NOMO-1 (cell line): ENCODE results near the gene PCBP4.
A peak's percentile ranks its signal among the peaks of the same experiment; 100 is the strongest.

Experiments
- DNase-seq, 2 experiments: peaks; one replicate each; lab custom pipeline; 2025; ENCODE audit not compliant: unreplicated experiment in 2 of 2; lab: John Stamatoyannopoulos, UW

PCBP4 gene

DNA sequence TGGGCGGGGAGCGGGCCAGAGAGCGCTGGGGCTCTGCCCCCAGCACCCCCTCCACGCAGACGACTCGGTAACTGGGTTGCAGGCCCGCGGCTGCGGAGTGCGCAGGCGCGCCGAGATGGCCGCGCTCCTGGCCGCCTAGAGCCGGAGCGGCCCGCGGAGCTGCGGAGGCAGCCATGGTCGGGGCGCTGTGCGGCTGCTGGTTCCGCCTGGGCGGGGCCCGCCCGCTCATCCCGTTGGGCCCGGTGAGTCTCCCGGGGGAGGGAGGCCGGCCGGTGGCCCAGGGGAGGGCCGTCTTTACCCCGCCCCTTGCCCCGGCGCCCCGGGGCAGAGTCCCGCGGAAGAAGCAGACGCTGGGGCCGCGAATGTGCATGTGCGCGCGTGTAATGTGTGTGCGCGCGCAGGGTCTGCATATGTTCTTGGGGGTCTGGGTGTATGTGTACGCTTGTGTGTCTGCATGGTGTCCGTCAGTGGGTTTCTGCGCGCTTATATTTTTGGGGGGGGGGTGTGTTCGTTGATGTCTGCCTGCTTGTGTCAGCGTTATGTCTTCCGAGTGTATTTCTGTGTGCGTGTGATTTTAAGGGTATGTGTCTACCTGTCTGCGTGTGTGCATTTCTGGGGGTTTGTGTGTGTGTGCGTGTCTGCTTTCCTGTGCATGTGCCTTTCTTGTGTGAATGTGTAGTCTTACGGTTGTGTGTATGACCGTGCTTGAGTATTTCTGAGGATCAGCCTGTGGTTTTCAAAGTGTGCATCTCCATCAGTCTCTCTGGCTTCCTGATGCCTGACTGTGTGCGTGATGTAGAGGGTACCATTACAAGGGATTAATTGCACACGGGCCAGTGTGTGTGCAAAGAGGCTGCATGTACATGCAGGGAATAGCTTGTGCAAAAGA lies 8.0 kb upstream of the PCBP4 start, which contains the start of gene ABHD14A:
ABHD14A (plus strand) TSS at position 102 of the 889 bp plus-strand sequence; CDS start at position 174, 72 bp downstream.
- DNase-seq: peak; percentile 43 to 75

DNA sequence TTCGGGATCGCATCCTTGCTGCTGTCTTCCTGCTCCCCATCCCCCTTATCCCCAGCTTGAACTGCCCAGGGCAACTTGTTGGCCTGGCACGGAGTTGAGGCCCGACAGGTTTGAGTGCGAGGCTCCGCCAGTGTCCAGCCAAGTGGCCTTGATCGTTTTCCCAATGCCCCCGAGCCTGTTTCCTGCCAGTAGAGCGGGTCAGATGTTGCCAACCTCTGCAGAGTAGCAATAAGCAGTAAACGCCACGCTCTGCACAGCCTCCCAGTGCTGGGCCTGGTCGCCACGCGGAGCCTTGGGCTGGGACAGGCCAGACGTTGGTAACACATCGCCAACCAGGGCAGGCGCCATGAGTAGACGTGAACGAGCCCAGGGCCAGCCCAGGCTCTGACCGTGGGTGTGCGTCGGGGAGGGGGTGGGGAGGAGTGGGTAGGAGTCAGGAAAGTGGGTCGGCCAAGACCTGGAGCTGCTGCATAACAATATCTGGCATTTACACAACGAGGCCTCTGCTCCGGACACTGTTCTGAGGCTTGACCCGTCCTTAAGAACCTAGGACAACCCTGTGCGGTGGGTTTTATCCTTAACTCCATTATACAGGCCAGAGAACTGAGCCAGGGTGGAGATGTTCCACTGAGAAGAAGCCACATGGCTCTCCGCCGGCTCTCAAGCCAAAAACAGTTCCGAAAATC lies 7.2 kb upstream of the PCBP4 start:
- no peak for DNase-seq

DNA sequence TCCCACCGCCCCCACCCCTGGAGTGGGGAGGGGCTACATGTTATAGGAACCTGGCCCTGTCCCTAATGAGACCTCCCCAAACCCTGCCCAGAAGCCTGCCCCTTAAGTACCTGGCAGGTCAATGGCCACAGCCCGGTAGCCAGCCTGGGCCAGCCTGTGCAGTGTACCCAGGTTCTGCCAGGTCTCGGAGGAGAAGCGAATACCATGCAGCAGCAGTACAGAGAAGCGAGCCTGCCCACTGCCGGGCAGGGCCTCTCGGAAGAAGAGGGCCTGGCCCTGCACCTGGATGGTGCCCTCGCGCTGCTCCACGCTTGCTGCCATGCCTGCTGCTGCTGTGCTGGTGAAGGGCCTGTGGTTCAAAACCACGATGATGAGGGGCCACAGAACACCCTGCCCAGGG lies 4.1 kb upstream of the PCBP4 start:
- no peak for DNase-seq

GRCh38 chr3:51970606-51971300 lies 3.5 kb upstream of the PCBP4 start:
- DNase-seq: no peak

DNA sequence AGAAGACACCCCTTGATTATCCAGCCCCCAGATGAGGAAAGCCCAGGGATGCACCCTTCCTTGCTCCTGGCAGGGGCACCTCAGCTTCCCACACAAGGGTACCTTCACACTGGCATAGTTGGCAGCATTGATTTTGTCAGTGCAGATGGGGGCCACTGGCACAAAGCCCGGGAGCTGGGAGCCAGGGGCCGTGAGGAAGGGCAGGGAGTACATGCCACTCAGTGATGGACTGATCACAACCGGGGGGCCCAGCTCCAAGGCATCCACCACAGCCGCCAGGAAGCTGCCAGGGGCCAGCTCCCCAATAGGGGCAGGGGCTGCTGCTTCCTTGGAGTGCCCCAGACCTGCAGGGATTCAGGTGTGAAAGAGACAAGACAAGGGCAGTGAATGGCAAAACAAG lies 2.6 kb upstream of the PCBP4 start:
- DNase-seq: no peak

DNA sequence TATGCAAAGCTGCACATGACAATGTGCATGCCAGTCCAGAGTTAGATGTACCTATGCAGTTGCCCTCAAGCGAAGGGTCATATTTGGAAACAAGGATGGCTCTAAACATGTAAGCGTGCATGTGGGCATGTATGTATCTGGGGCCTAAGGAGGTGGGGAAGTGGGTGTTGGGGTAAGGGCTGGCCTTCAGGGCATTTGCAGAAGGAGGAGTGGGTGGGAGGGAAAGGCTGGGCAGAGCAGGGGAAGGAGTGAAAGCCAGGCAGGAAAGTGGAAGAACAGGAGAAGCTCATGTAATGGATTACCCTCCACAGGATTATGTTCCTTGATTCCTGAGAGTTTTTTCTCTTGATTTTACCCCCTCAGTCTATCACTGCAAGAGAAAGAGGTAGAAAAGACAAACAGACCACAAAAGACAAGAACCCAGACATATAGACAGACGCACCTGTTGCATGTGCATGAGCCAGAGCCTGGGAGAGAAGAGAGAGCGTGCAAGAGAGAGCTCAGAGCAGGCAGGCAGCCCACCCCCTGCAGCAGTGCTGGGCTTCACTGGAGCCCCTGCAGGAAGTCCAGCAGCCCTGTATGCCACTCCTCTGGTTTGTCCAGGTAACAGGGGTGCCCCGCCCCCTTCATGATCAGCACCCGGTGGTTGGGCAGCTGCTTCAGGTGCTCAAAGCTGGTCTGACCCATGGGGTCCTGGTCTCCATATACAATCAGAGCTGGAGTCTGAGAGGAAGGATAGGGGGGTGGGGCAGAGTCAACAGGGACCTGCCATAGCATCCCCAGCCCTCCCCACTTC lies 1.8 kb upstream of the PCBP4 start:
- no peak for DNase-seq

DNA sequence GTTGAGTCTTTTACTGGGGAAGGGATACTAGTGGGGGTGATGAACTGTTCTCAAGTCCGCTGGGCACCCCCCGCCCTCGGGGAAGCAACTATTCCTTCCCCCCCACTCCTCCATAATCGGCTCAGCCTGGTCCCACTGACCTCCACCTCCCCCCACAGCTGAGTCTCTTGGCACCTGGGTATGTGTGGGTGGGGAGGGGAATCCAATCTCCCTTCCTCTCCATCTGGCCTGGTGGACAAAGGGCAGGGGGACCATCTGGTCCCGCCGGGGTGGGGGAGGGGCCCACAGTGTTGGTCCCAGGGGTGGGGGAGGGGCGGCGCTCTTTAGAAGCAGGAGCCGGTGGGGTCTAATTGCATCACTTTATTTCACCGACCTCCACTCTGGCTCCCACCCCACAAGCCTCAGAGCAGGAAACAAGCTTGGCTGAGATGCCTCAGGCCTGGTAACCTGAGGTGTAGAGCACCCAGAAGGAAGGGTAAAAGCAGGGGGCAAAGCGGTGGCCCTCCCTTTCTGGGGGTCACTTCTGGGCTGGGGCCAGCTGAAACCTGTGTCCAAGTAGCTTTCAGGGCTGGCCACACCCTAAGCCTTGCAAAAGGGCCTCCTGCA lies 1.0 kb upstream of the PCBP4 start:
- DNase-seq: no peak

DNA sequence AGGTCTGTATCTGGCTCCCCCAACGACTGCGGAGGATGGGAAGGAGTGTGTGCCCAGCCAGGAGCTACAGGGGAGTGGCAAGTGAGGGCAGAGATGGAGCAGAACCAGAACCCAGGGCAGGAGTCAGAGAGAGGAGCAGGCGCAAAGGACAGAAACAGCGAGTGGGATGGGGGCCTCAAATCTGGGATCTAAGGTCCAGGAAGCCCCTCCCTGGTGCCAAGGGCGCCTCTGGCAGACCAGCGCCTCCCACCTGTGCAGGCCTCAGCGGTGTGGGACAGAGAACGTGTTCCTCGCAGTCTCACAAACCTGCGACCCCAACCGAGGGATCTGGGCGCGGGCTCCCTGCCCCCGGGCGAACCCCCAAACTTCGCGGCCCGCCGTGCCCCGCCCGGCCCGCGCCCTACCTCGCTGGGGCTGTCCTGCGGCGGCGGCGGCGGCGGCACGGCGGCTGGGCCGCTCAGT lies 301 bp downstream of the PCBP4 start:
- DNase-seq: no peak

GRCh38 chr3:51966486-51966885 lies 768 bp downstream of the PCBP4 start:
- DNase-seq: no peak

DNA sequence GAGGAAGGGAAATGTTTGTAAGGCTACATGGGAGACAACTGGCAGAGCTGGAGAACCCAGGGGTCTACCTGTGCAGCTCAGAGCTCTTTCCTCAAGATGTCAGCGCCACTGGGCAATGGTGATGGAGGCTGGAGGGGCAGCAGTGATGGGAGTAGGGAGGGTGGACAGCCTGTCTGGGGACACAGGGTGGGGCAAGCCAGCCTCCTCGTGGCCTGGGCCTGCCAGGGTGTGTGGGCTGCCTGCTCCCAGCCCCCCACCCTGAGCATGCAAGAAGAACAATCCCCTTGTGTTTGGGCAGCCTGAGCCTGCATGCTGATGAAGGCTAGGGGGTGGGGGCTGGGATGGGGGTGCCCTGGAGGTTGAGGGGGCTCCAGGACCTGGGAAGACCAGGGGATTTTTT lies 1.2 kb downstream of the PCBP4 start:
- no peak for DNase-seq

GRCh38 chr3:51964521-51964920 lies 2.7 kb downstream of the PCBP4 start:
- DNase-seq: no peak

DNA sequence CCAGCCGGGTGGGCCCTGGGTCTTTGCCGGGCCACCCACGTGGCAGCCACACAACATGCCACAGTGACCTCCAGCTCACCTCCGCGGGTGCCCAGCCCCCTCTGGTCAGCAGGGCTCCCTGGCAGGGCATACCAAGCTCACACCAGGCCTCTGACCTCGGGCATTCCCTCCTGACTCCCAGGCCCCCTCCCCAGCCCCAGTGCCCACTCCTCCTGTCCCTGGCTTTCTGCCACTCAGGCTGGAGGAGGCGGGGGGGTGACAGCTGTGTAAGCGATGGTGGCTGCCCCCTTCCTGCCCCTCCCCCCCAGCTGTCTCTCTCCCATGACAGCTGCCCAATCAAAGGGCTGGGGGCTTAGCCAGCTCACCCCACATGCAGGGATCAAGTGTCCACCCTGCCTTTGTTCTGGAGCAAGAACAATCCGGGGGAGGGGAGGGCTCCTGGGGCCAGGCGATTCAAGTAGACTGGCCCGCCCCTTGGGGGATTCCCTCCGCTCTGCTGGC lies 3.3 kb downstream of the PCBP4 start:
- DNase-seq: no peak

DNA sequence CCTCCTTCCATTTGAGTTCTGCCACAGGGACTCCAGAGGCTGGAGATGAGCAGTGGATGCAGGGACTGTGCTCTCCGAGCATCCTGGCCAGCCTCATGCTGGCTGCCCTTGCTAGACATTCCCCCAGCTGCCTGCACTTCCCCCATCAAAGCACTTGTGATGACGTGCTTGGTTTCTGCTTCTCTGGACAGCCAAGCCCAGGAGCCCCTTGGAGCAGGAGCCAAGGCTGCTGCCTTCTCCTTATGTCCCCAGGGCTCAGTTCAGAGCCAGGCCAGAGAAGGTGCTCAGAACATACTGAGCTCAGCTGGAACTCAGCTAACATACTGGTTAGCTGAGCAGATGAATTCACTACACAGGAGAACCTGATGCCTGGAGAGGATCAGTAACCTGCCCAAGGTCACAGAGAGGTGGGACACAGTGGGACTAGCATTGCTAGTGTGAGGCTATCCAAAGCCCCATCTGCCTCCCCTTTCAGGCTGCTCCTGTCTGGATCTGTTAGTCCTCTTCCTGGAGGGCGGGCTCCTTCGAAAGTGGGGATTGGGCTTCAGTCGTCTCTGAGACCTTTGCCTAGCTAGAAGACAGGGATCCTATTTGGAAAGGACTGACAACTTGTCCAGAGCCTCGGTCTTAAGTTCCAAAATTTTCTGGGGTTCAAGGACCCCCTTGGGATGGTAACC lies 4.3 kb downstream of the PCBP4 start:
- no peak for DNase-seq

GRCh38 chr3:51961602-51962569 lies 5.4 kb downstream of the PCBP4 start:
- no peak for DNase-seq

GRCh38 chr3:51961011-51961410 lies 6.2 kb downstream of the PCBP4 start:
- DNase-seq: no peak

DNA sequence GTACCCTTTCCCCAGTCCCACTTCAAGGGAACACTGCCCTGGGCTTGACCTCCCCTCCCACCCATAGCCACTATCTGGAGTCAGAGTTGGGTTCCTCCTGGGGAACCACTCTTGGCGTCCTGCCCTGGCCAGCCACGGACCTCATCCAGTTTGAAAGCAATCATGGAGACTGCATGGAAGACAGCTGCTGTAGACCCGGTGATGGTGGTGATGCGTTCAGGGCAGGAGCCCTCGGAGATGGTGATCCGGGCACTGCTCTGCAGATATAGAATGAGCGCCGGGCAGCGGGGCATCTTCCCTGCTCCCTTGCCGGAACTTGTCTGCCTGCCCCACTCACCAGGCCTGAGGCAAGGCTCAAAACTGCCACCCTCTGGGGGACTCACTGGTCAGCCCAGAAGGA lies 6.9 kb downstream of the PCBP4 start:
- DNase-seq: no peak

GRCh38 chr3:51959651-51960050 lies 7.6 kb downstream of the PCBP4 start:
- DNase-seq: no peak
